ENCODE measurements around the gene PRRT4.

Gene PRRT4

GRCh38 chr7:128361411-128362379 lies at the start of gene PRRT4:
PRRT4 (minus strand) TSS chr7:128361690.
- DNase-seq (ENCODE audit: low read depth), result peak; percentile 20

- DNase-seq (ENCODE audit: low read depth), result no peak
Measured at GRCh38 chr7:128410451-128410753, 48.9 kb upstream of the PRRT4 start.

GRCh38 chr7:128409596-128410450 lies 48.3 kb upstream of the PRRT4 start, which contains the start of gene IMPDH1:
IMPDH1 (minus strand) TSS chr7:128409982; CDS start chr7:128409901, 81 bp downstream.
- DNase-seq (ENCODE audit: low read depth), result peak; percentile 82

GRCh38 chr7:128408709-128409595 lies 47.5 kb upstream of the PRRT4 start:
- DNase-seq (ENCODE audit: low read depth), result no peak

- DNase-seq (ENCODE audit: low read depth), result no peak
Measured at GRCh38 chr7:128407751-128408708, 46.5 kb upstream of the PRRT4 start.

- no peak for DNase-seq (ENCODE audit: low read depth)
Measured at GRCh38 chr7:128407233-128407589, 45.7 kb upstream of the PRRT4 start.

GRCh38 chr7:128406314-128407232 lies 45.1 kb upstream of the PRRT4 start:
- no peak for DNase-seq (ENCODE audit: low read depth)

GRCh38 chr7:128405471-128406313 lies 44.2 kb upstream of the PRRT4 start:
- DNase-seq (ENCODE audit: low read depth), result peak; percentile 52

- no peak for DNase-seq (ENCODE audit: low read depth)
Measured at GRCh38 chr7:128404886-128405470, 43.5 kb upstream of the PRRT4 start.

- no peak for DNase-seq (ENCODE audit: low read depth)
Measured at GRCh38 chr7:128404143-128404681, 42.7 kb upstream of the PRRT4 start.

- DNase-seq (ENCODE audit: low read depth), result no peak
Measured at GRCh38 chr7:128403676-128404075, 42.2 kb upstream of the PRRT4 start.

GRCh38 chr7:128402356-128402755 lies 40.9 kb upstream of the PRRT4 start:
- DNase-seq (ENCODE audit: low read depth), result no peak

GRCh38 chr7:128400566-128400965 lies 39.1 kb upstream of the PRRT4 start:
- DNase-seq (ENCODE audit: low read depth), result no peak

GRCh38 chr7:128399991-128400390 lies 38.5 kb upstream of the PRRT4 start:
- DNase-seq (ENCODE audit: low read depth), result no peak

GRCh38 chr7:128398841-128399135 lies 37.3 kb upstream of the PRRT4 start:
- no peak for DNase-seq (ENCODE audit: low read depth)

GRCh38 chr7:128398016-128398840 lies 36.7 kb upstream of the PRRT4 start:
- DNase-seq (ENCODE audit: low read depth), result no peak

GRCh38 chr7:128396357-128396756 lies 34.9 kb upstream of the PRRT4 start:
- DNase-seq (ENCODE audit: low read depth), result no peak
